Measurements from ENCODE around the gene WWOX.

DNA sequence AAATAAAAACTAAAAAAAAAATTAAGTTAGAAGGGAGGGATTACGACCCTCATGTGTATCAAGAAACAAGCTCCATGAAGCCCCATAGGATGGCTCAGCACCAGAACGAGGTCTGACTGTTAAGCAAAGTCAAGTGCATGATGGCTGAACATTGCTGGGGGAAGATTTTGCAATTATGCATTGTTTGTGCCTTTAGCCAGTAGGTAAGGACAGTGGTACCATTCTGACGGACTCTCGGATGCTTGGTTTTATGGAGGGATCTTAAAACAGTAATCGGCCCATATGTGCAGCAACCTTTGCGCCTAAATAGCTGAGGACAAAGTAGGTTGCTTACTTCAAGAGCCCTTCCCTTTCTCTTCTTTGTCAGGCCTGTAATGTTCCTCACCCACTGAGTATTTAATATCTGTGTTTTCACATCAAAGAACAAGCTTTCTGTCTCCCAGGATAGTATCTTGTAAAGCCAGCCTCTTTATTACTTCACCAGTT is 186.0 kb downstream of the WWOX start:
- TF ChIP-seq, protein P1, sequence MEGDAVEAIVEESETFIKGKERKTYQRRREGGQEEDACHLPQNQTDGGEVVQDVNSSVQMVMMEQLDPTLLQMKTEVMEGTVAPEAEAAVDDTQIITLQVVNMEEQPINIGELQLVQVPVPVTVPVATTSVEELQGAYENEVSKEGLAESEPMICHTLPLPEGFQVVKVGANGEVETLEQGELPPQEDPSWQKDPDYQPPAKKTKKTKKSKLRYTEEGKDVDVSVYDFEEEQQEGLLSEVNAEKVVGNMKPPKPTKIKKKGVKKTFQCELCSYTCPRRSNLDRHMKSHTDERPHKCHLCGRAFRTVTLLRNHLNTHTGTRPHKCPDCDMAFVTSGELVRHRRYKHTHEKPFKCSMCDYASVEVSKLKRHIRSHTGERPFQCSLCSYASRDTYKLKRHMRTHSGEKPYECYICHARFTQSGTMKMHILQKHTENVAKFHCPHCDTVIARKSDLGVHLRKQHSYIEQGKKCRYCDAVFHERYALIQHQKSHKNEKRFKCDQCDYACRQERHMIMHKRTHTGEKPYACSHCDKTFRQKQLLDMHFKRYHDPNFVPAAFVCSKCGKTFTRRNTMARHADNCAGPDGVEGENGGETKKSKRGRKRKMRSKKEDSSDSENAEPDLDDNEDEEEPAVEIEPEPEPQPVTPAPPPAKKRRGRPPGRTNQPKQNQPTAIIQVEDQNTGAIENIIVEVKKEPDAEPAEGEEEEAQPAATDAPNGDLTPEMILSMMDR (conservative IDR thresholded peaks at IDR 0.05 in 1 of 2, IDR thresholded peaks at IDR 0.05 in 1 of 2; ENCODE audit: extremely low read depth in 1 of 2, insufficient read depth in 1 of 2, low read depth in 1 of 2, low read length in 2 of 2) = no peak
- no peak for TF ChIP-seq EZH2 (IDR thresholded peaks at IDR 0.05; ENCODE audit: borderline replicate concordance, low read length)

Measured in mammary epithelial cell (primary cell).